SIG-M5 treated with dmso at 0.1 percent for 504 hours (cell line): ENCODE measurements around the gene KLRC4.
A peak's percentile ranks its signal among the peaks of the same experiment; 100 is the strongest.
"Not testable (repeated sequence)": the region's sequence is repeated elsewhere in the genome, so short reads cannot be mapped to it uniquely, and the experiment has no call there.

Experiments used
- DNase-seq: peaks from one replicate; lab custom pipeline; 2025; ENCODE audit not compliant: unreplicated experiment; lab: John Stamatoyannopoulos, UW

The KLRC4 gene

GRCh38 chr12:10409392-10409791 lies at the start of gene KLRC4:
KLRC4 (minus strand) TSS chr12:10409757; CDS start chr12:10409575, 182 bp downstream.
- DNase-seq, result peak; percentile 76

GRCh38 chr12:10457760-10458159 lies 48.2 kb upstream of the KLRC4 start:
- DNase-seq, result no peak

- no peak for DNase-seq
These were observed 47.3 kb upstream of the KLRC4 start for GRCh38 chr12:10456856-10457255.

GRCh38 chr12:10455766-10456165 lies 46.2 kb upstream of the KLRC4 start:
- no peak for DNase-seq

GRCh38 chr12:10454531-10454930 lies 45.0 kb upstream of the KLRC4 start:
- DNase-seq, result no peak

GRCh38 chr12:10453156-10453555 lies 43.6 kb upstream of the KLRC4 start, which contains the start of gene KLRC1:
KLRC1 (minus strand) TSS chr12:10453377; CDS start chr12:10451156, 2,221 bp downstream.
- DNase-seq, result no peak

GRCh38 chr12:10448236-10448635 lies 38.7 kb upstream of the KLRC4 start:
- DNase-seq, result no peak

- peak; percentile 58 for DNase-seq
These were observed 36.5 kb upstream of the KLRC4 start for GRCh38 chr12:10446052-10446451.

- DNase-seq, result not testable (repeated sequence)
These were observed 31.6 kb upstream of the KLRC4 start for GRCh38 chr12:10441144-10441543.

- DNase-seq, result not testable (repeated sequence)
These were observed 30.2 kb upstream of the KLRC4 start for GRCh38 chr12:10439608-10440274.

- not testable (repeated sequence) for DNase-seq
These were observed 28.0 kb upstream of the KLRC4 start for GRCh38 chr12:10437601-10438000.

GRCh38 chr12:10435816-10436215 lies 26.3 kb upstream of the KLRC4 start, which contains the start of gene KLRC2:
KLRC2 (minus strand) TSS chr12:10436010; CDS start chr12:10435986, 24 bp downstream.
- peak; percentile 32 for DNase-seq

- DNase-seq, result not testable (repeated sequence)
These were observed 21.1 kb upstream of the KLRC4 start for GRCh38 chr12:10430623-10431022.

GRCh38 chr12:10425938-10426337 lies 16.4 kb upstream of the KLRC4 start:
- not testable (repeated sequence) for DNase-seq

GRCh38 chr12:10424260-10424899 lies 14.8 kb upstream of the KLRC4 start:
- DNase-seq, result not testable (repeated sequence)

GRCh38 chr12:10422159-10422558 lies 12.6 kb upstream of the KLRC4 start:
- DNase-seq, result not testable (repeated sequence)

- not testable (repeated sequence) for DNase-seq
These were observed 10.8 kb upstream of the KLRC4 start, which contains the start of gene KLRC3 for GRCh38 chr12:10420334-10420733. KLRC3 (minus strand) TSS chr12:10420595; CDS start chr12:10420550, 45 bp downstream.

- DNase-seq, result no peak
These were observed 715 bp downstream of the KLRC4 start for GRCh38 chr12:10408842-10409241.

- DNase-seq, result peak; percentile 81
These were observed 2.8 kb downstream of the KLRC4 start for GRCh38 chr12:10406725-10407124.

- DNase-seq, result no peak
These were observed 4.3 kb downstream of the KLRC4 start for GRCh38 chr12:10405294-10405693.

- no peak for DNase-seq
These were observed 4.8 kb downstream of the KLRC4 start for GRCh38 chr12:10404798-10405197.

- DNase-seq, result no peak
These were observed 8.7 kb downstream of the KLRC4 start for GRCh38 chr12:10400829-10401228.
